ENCODE measurements around the gene ZFP2.

- TF ChIP-seq ZNF274 (IDR thresholded peaks at IDR 0.05; ENCODE audit: low read depth, low read length) (no peak), YY1 (IDR thresholded peaks at IDR 0.05; ENCODE audit: insufficient read depth, insufficient read length) (no peak), SUZ12 (IDR thresholded peaks at IDR 0.05; ENCODE audit: extremely low read depth, insufficient read depth, insufficient read length) (no peak)
Measured at GRCh38 chr5:178981381-178981780, 85.7 kb downstream of the ZFP2 start.
